ENCODE measurements around the gene UNC13C. TPM values are rescaled to one million over a fixed set of nuclear protein-coding genes. Genes with fewer than 3 reads are reported as not detected.

The UNC13C gene
- total and polyA plus RNA-seq, 2 experiments from 2014 or later = 0.92 to 10.3 TPM

GRCh38 chr15:54131410-54131809, 153.2 kb downstream of the UNC13C start:
- Histone ChIP-seq H3K9me2 (replicated peaks; ENCODE audit: insufficient read depth) (no peaks in the 10 kb centered on the region), H4K20me1 (ENCODE audit: insufficient read depth, poor library complexity, severe bottlenecking) (no peaks in the 10 kb centered on the region), H3K27ac (no peak overlapping the region), H3K9me3 (ENCODE audit: low read depth) (no peaks in the 10 kb centered on the region), H3K27me3 (no peaks in the 10 kb centered on the region), H3K4me1 (ENCODE audit: insufficient read depth) (no peaks in the 10 kb centered on the region), H3K4me2 (no peak overlapping the region), H3K36me3 (replicated peaks; ENCODE audit: insufficient read depth, low read depth) (no peaks in the 10 kb centered on the region), H2AFZ (no peak overlapping the region), H3K4me3 (no peak overlapping the region), H3K79me2 (no peaks in the 10 kb centered on the region)
- TF ChIP-seq EZH2phosphoT487 (IDR thresholded peaks at IDR 0.05; ENCODE audit: low read depth, severe bottlenecking, unreplicated experiment) (no peak), EZH2 (IDR thresholded peaks at IDR 0.05; ENCODE audit: borderline replicate concordance) (no peak), CTCF (IDR thresholded peaks at IDR 0.05; ENCODE audit: poor library complexity) (no peak)
- no peak for DNase-seq (ENCODE audit: low spot score)
- 30% methylated on average over 3 of the region's 3 CpGs for WGBS (ENCODE audit: low lambda C conversion rate, missing lambda C conversion rate)

DNA sequence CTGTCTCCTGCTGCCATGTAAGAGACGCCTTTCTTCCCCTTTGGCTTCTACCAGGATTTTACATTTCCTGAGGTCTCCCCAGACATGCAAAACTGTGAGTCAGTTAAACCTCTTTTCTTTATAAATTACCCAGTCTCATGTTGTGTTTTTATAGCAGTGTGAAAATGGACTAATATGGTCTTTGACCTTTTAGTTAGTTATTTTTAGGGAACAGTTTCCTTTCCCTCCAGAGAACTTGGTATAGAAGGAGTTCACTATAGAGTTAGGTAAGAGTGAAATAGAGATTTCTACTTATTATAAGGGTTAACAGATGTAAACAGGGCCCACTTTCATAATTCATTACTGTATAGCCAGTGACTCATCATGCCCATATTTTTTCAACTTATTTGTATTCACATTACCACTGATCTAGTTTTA, 170.9 kb downstream of the UNC13C start:
- Histone ChIP-seq H3K27me3 (no peaks in the 10 kb centered on the region), H3K4me1 (ENCODE audit: insufficient read depth) (no peaks in the 10 kb centered on the region), H3K79me2 (no peaks in the 10 kb centered on the region), H3K4me3 (no peak overlapping the region), H3K9me3 (ENCODE audit: low read depth) (no peaks in the 10 kb centered on the region), H3K27ac (peak overlapping the region; percentile 54), H3K9me2 (replicated peaks; ENCODE audit: insufficient read depth) (no peaks in the 10 kb centered on the region), H2AFZ (no peak overlapping the region), H3K4me2 (no peak overlapping the region), H4K20me1 (ENCODE audit: insufficient read depth, poor library complexity, severe bottlenecking) (no peaks in the 10 kb centered on the region), H3K36me3 (replicated peaks; ENCODE audit: insufficient read depth, low read depth) (no peaks in the 10 kb centered on the region)
- no peak for DNase-seq (ENCODE audit: low spot score)
- TF ChIP-seq EZH2 (IDR thresholded peaks at IDR 0.05; ENCODE audit: borderline replicate concordance) (no peak), CTCF (IDR thresholded peaks at IDR 0.05; ENCODE audit: poor library complexity) (no peak), EZH2phosphoT487 (IDR thresholded peaks at IDR 0.05; ENCODE audit: low read depth, severe bottlenecking, unreplicated experiment) (no peak)
- 81% methylated on average over 1 of the region's 1 CpG for whole genome bisulfite sequencing (ENCODE audit: low lambda C conversion rate, missing lambda C conversion rate)

DNA sequence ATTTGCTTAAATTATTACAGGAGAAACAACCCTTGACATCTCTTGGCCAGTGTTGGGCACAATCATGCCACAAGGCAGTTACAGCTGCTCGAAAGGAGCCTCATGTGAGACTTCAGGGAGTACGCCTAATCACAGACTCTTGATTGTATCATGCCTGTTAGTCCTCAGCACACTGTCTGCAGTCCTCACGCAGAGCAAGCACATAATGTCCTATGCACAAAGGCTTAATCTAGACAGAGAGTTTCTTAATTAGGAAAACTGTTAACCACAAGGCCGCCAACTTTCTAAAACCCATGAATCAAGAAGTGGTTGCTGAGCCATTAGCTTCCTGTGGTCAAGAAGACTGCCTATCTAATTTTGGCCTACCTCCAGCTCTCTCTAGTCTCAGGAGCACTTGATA, 172.0 kb downstream of the UNC13C start:
- H3K9me3 ChIP-seq (ENCODE audit: low read depth) = no peaks in the 10 kb centered on the region
- H3K9me2 ChIP-seq (replicated peaks; ENCODE audit: insufficient read depth) = no peaks in the 10 kb centered on the region
- H3K27me3 ChIP-seq = no peaks in the 10 kb centered on the region
- H3K4me3 ChIP-seq = no peak overlapping the region
- H3K4me1 ChIP-seq (ENCODE audit: insufficient read depth) = no peaks in the 10 kb centered on the region
- WGBS (ENCODE audit: low lambda C conversion rate, missing lambda C conversion rate) = 68% methylated on average over 4 of the region's 4 CpGs
- H3K36me3 ChIP-seq (replicated peaks; ENCODE audit: insufficient read depth, low read depth) = no peaks in the 10 kb centered on the region
- H2AFZ ChIP-seq = no peak overlapping the region
- no peak overlapping the region for H3K4me2 ChIP-seq
- no peaks in the 10 kb centered on the region for H4K20me1 ChIP-seq (ENCODE audit: insufficient read depth, poor library complexity, severe bottlenecking)
- no peaks in the 10 kb centered on the region for H3K79me2 ChIP-seq
- TF ChIP-seq EZH2 (IDR thresholded peaks at IDR 0.05; ENCODE audit: borderline replicate concordance) (no peak), CTCF (IDR thresholded peaks at IDR 0.05; ENCODE audit: poor library complexity) (no peak), EZH2phosphoT487 (IDR thresholded peaks at IDR 0.05; ENCODE audit: low read depth, severe bottlenecking, unreplicated experiment) (no peak)
- DNase-seq (ENCODE audit: low spot score) = peak; percentile 11
- peak overlapping the region; percentile 54 for H3K27ac ChIP-seq

GRCh38 chr15:54159012-54159411, 180.8 kb downstream of the UNC13C start:
- DNase-seq (ENCODE audit: low spot score) = no peak
- H3K9me2 ChIP-seq (replicated peaks; ENCODE audit: insufficient read depth) = no peaks in the 10 kb centered on the region
- no peak overlapping the region for H2AFZ ChIP-seq
- H3K36me3 ChIP-seq (replicated peaks; ENCODE audit: insufficient read depth, low read depth) = no peaks in the 10 kb centered on the region
- no peaks in the 10 kb centered on the region for H3K9me3 ChIP-seq (ENCODE audit: low read depth)
- H3K4me2 ChIP-seq = no peak overlapping the region
- no peaks in the 10 kb centered on the region for H4K20me1 ChIP-seq (ENCODE audit: insufficient read depth, poor library complexity, severe bottlenecking)
- WGBS (ENCODE audit: low lambda C conversion rate, missing lambda C conversion rate) = 80% methylated on average over 4 of the region's 4 CpGs
- H3K79me2 ChIP-seq = no peaks in the 10 kb centered on the region
- H3K4me1 ChIP-seq (ENCODE audit: insufficient read depth) = no peaks in the 10 kb centered on the region
- no peak for TF ChIP-seq EZH2phosphoT487 (IDR thresholded peaks at IDR 0.05; ENCODE audit: low read depth, severe bottlenecking, unreplicated experiment)
- no peak overlapping the region for H3K27ac ChIP-seq
- H3K4me3 ChIP-seq = no peak overlapping the region
- no peaks in the 10 kb centered on the region for H3K27me3 ChIP-seq
